SK-N-SH treated with all-trans-retinoic acid at 6 μM for 48 hours (cell line): ENCODE results near the gene CEND1.

Experiments used
- ATAC-seq: fragments of 200-7000 bp; cut with Tn5 transposase; 3 replicates; pipeline ENCODE4 v1.9.1; 2020; ENCODE audit warnings: mild to moderate bottlenecking, moderate library complexity
- ARNTL ChIP-seq: fragments of 450-650 bp; formaldehyde crosslinking; IDR thresholded peaks from 2 replicates; pipeline ENCODE4 v1.5.0; 2020; ENCODE audit warnings: low read depth, mild to moderate bottlenecking, moderate library complexity, borderline replicate concordance
- BACH2 ChIP-seq: fragments of 250-450 bp; sonication (Bioruptor Pico); IDR thresholded peaks from 2 replicates; pipeline ENCODE4 v1.9.0; 2021; ENCODE audit warnings: mild to moderate bottlenecking, borderline replicate concordance
- CREB5 ChIP-seq: fragments of 250-450 bp; sonication (Bioruptor Pico); IDR thresholded peaks from 2 replicates; pipeline ENCODE4 v1.5.1; 2020; ENCODE audit warnings: low read depth, mild to moderate bottlenecking, moderate library complexity
- CSDC2 ChIP-seq: fragments of 250-450 bp; sonication (Bioruptor Pico); IDR thresholded peaks from 2 replicates; pipeline ENCODE4 v1.5.0; 2020; ENCODE audit warnings: mild to moderate bottlenecking, moderate library complexity
- CSRNP3 ChIP-seq: fragments of 250-450 bp; sonication (Bioruptor Pico); IDR thresholded peaks from 2 replicates; pipeline ENCODE4 v1.5.1; 2021; ENCODE audit warnings: mild to moderate bottlenecking, moderate library complexity
- ESRRG ChIP-seq: fragments of 250-450 bp; sonication (Bioruptor Pico); IDR thresholded peaks from 2 replicates; pipeline ENCODE4 v1.6.1; 2021; ENCODE audit warnings: mild to moderate bottlenecking
- GLIS3 ChIP-seq: fragments of 250-450 bp; sonication (Bioruptor Pico); IDR thresholded peaks from 2 replicates; pipeline ENCODE4 v1.5.0; 2020; ENCODE audit warnings: mild to moderate bottlenecking, moderate library complexity
- ISL1 ChIP-seq: fragments of 250-450 bp; sonication (Bioruptor Pico); IDR thresholded peaks from 2 replicates; pipeline ENCODE4 v2.1.2; 2022; ENCODE audit warnings: mild to moderate bottlenecking, moderate library complexity
- OSR1 ChIP-seq: fragments of 250-450 bp; sonication (Bioruptor Pico); IDR thresholded peaks from 2 replicates; pipeline ENCODE4 v1.8.0; 2022; ENCODE audit warnings: moderate library complexity, mild to moderate bottlenecking, inconsistent platforms
- PATZ1 ChIP-seq: fragments of 250-450 bp; sonication (Bioruptor Pico); IDR thresholded peaks from 2 replicates; pipeline ENCODE4 v1.8.0; 2020; ENCODE audit warnings: mild to moderate bottlenecking, moderate library complexity, borderline replicate concordance
- POU6F1 ChIP-seq: fragments of 250-450 bp; sonication (Bioruptor Pico); IDR thresholded peaks from 2 replicates; pipeline ENCODE4 v1.8.0; 2021; ENCODE audit warnings: low read depth, mild to moderate bottlenecking, moderate library complexity, borderline replicate concordance
- PPARA ChIP-seq: fragments of 250-450 bp; sonication (Bioruptor Pico); IDR thresholded peaks from 2 replicates; pipeline ENCODE4 v1.5.0; 2020; ENCODE audit warnings: mild to moderate bottlenecking, borderline replicate concordance
- RARB ChIP-seq: fragments of 250-450 bp; sonication (Bioruptor Pico); IDR thresholded peaks from 2 replicates; pipeline ENCODE4 v1.8.0; 2021; ENCODE audit warnings: mild to moderate bottlenecking, moderate library complexity
- SNAI2 ChIP-seq: fragments of 250-450 bp; sonication (Bioruptor Pico); IDR thresholded peaks from 2 replicates; pipeline ENCODE4 v1.5.0; 2020; ENCODE audit warnings: mild to moderate bottlenecking, moderate library complexity
- TCF4 ChIP-seq: fragments of 250-450 bp; sonication (Bioruptor Pico); IDR thresholded peaks from 2 replicates; pipeline ENCODE4 v1.8.0; 2021; ENCODE audit warnings: mild to moderate bottlenecking, moderate library complexity, borderline replicate concordance
- ZFP3 ChIP-seq: fragments of 250-450 bp; sonication (Bioruptor Pico); IDR thresholded peaks from 2 replicates; pipeline ENCODE4 v1.5.0; 2020; ENCODE audit warnings: mild to moderate bottlenecking, moderate library complexity
- ZFP30 ChIP-seq: fragments of 450-650 bp; formaldehyde crosslinking; IDR thresholded peaks from 2 replicates; pipeline ENCODE4 v1.5.0; 2022; ENCODE audit warnings: mild to moderate bottlenecking, moderate library complexity
- ZNF565 ChIP-seq: fragments of 450-650 bp; formaldehyde crosslinking; conservative IDR thresholded peaks from 2 replicates; pipeline ENCODE4 v1.5.0; 2020; ENCODE audit warnings: low read depth, mild to moderate bottlenecking, moderate library complexity
- ZNF70 ChIP-seq: fragments of 450-650 bp; formaldehyde crosslinking; IDR thresholded peaks from 2 replicates; pipeline ENCODE4 v1.5.0; 2020; ENCODE audit warnings: mild to moderate bottlenecking, moderate library complexity
- ZNF8 ChIP-seq: fragments of 450-650 bp; formaldehyde crosslinking; IDR thresholded peaks from 2 replicates; pipeline ENCODE4 v1.5.0; 2020; ENCODE audit warnings: mild to moderate bottlenecking, moderate library complexity

Gene CEND1

GRCh38 chr11:837990-838307 is 48.1 kb upstream of the CEND1 start:
- TF ChIP-seq CSDC2 (CRISPR knock-in tag) = no peak
- TF ChIP-seq TCF4 (CRISPR knock-in tag) = no peak
- no peak for TF ChIP-seq PPARA (CRISPR knock-in tag)
- no peak for TF ChIP-seq OSR1 (CRISPR knock-in tag)
- TF ChIP-seq ZNF70 (CRISPR knock-in tag) = no peak
- no peak for TF ChIP-seq GLIS3
- TF ChIP-seq CREB5 (CRISPR knock-in tag) = no peak
- no peak for TF ChIP-seq CSRNP3 (CRISPR knock-in tag)
- no peak for TF ChIP-seq ARNTL (CRISPR knock-in tag)
- TF ChIP-seq PATZ1 (CRISPR knock-in tag) = no peak
- no peak for TF ChIP-seq ZFP3 (CRISPR knock-in tag)
- TF ChIP-seq SNAI2 (CRISPR knock-in tag) = no peak
- no peak for TF ChIP-seq POU6F1 (CRISPR knock-in tag)
- no peak for TF ChIP-seq ISL1 (CRISPR knock-in tag)
- no peak for TF ChIP-seq ZFP30 (CRISPR knock-in tag)
- TF ChIP-seq ZNF565 (CRISPR knock-in tag) = no peak
- TF ChIP-seq ESRRG = no peak
- ATAC-seq = no peak

- TF ChIP-seq POU6F1 (CRISPR knock-in tag) = no peak
- TF ChIP-seq TCF4 (CRISPR knock-in tag) = no peak
- no peak for TF ChIP-seq ARNTL (CRISPR knock-in tag)
- no peak for TF ChIP-seq ISL1 (CRISPR knock-in tag)
- TF ChIP-seq ESRRG = no peak
- TF ChIP-seq RARB = no peak
- no peak for TF ChIP-seq SNAI2 (CRISPR knock-in tag)
- TF ChIP-seq ZNF565 (CRISPR knock-in tag) = no peak
- no peak for TF ChIP-seq ZNF70 (CRISPR knock-in tag)
- TF ChIP-seq PATZ1 (CRISPR knock-in tag) = no peak
- TF ChIP-seq PPARA (CRISPR knock-in tag) = no peak
- ATAC-seq = no peak
These were observed 47.5 kb upstream of the CEND1 start for GRCh38 chr11:837189-837989.

GRCh38 chr11:836700-837099 is 46.8 kb upstream of the CEND1 start:
- ATAC-seq = no peak
- TF ChIP-seq RARB (no peak), CREB5 (CRISPR knock-in tag) (no peak), CSDC2 (CRISPR knock-in tag) (no peak), PPARA (CRISPR knock-in tag) (no peak), POU6F1 (CRISPR knock-in tag) (no peak), ZNF8 (CRISPR knock-in tag) (no peak), GLIS3 (no peak), ISL1 (CRISPR knock-in tag) (no peak), CSRNP3 (CRISPR knock-in tag) (no peak), ZFP3 (CRISPR knock-in tag) (no peak), BACH2 (CRISPR knock-in tag) (no peak), ARNTL (CRISPR knock-in tag) (no peak)
